Keratinocyte (primary cell): ENCODE measurements around the gene RBM18. TPM values are rescaled to one million over a fixed set of nuclear protein-coding genes. Genes with fewer than 3 reads are reported as not detected.

Source experiments
- DNase-seq: peaks from one replicate; pipeline ENCODE4 v3.0.0-alpha.2; 2011; ENCODE audit warnings: low read depth, missing footprints, low spot score
- FAIRE-seq: peaks from 2 replicates; lab custom pipeline; 2011; peaks lifted over from hg19 to GRCh38; lab: Jason Lieb, UNC
- H2AFZ ChIP-seq: 2 replicates; pipeline ENCODE4 v1.6.0; 2012; ENCODE audit warnings: low read length, control low read depth, inconsistent platforms; ENCODE audit not compliant: control insufficient read depth
- H3K27ac ChIP-seq: 2 replicates; pipeline ENCODE4 v1.5.1; 2011; ENCODE audit warnings: low read length; ENCODE audit not compliant: control insufficient read depth, insufficient read depth
- H3K27me3 ChIP-seq: 3 replicates; pipeline ENCODE4 v1.6.0; 2011; ENCODE audit warnings: low read length; ENCODE audit not compliant: control insufficient read depth, insufficient read depth; ENCODE audit errors: extremely low read depth
- H3K36me3 ChIP-seq, 2 experiments: 2 replicates in 1 of 2; 3 replicates in 1 of 2; pipeline ENCODE4 v1.5.1; 2011; ENCODE audit warnings: low read length in 2 of 2, mild to moderate bottlenecking in 1 of 2; ENCODE audit not compliant: control insufficient read depth in 2 of 2, insufficient read depth in 2 of 2; ENCODE audit errors: extremely low read depth in 1 of 2
- H3K4me1 ChIP-seq: 3 replicates; pipeline ENCODE4 v1.5.1; 2011; ENCODE audit warnings: low read length; ENCODE audit not compliant: control insufficient read depth, insufficient read depth; ENCODE audit errors: extremely low read depth
- H3K4me2 ChIP-seq: 3 replicates; pipeline ENCODE4 v1.6.0; 2011; ENCODE audit warnings: low read depth, low read length; ENCODE audit not compliant: control insufficient read depth, insufficient read depth; ENCODE audit errors: extremely low read depth
- H3K4me3 ChIP-seq, 3 experiments: fragments of 200-600 bp in 1 of 3; sonication (generic) in 1 of 3; 2 replicates in 2 of 3; 3 replicates in 1 of 3; pipeline ENCODE4 v1.5.1; 2011 to 2016; ENCODE audit warnings: low read length in 3 of 3, mild to moderate bottlenecking in 3 of 3, control low read depth in 2 of 3, inconsistent platforms in 1 of 3, low read depth in 1 of 3, mixed read lengths in 1 of 3, mixed run types in 1 of 3, moderate library complexity in 1 of 3; ENCODE audit not compliant: control insufficient read depth in 2 of 3, insufficient read depth in 2 of 3; ENCODE audit errors: extremely low read depth in 1 of 3
- H3K79me2 ChIP-seq: 2 replicates; pipeline ENCODE4 v1.6.0; 2012; ENCODE audit warnings: low read length; ENCODE audit not compliant: control insufficient read depth, insufficient read depth
- H3K9ac ChIP-seq: 3 replicates; pipeline ENCODE4 v1.6.0; 2011; ENCODE audit warnings: low read length; ENCODE audit not compliant: control insufficient read depth, insufficient read depth; ENCODE audit errors: extremely low read depth
- H3K9me1 ChIP-seq: 3 replicates; pipeline ENCODE4 v1.6.0; 2011; ENCODE audit warnings: low read length; ENCODE audit not compliant: control insufficient read depth, insufficient read depth; ENCODE audit errors: extremely low read depth
- H3K9me3 ChIP-seq: 2 replicates; pipeline ENCODE4 v1.5.1; 2012; ENCODE audit warnings: low read depth, low read length; ENCODE audit not compliant: control insufficient read depth
- H4K20me1 ChIP-seq: 3 replicates; pipeline ENCODE4 v1.6.0; 2011; ENCODE audit warnings: low read length; ENCODE audit not compliant: control insufficient read depth, insufficient read depth; ENCODE audit errors: extremely low read depth
- CTCF ChIP-seq, 3 experiments: IDR thresholded peaks in 1 of 3; conservative IDR thresholded peaks in 1 of 3; optimal IDR thresholded peaks in 1 of 3; 2 replicates in 2 of 3; 3 replicates in 1 of 3; pipeline versions ENCODE3 to v1.5.1; 2011; ENCODE audit warnings: low read length in 3 of 3, mild to moderate bottlenecking in 3 of 3, moderate library complexity in 2 of 3, control low read depth in 1 of 3, inconsistent platforms in 1 of 3; ENCODE audit not compliant: insufficient read depth in 2 of 3; ENCODE audit errors: extremely low read depth in 1 of 3
- EZH2 ChIP-seq: IDR thresholded peaks from one replicate; pipeline ENCODE4 v1.6.1; 2012; ENCODE audit warnings: inconsistent platforms, mild to moderate bottlenecking, low read length, moderate library complexity
- dilution Hi-C: fragments of 300-500 bp; cut with MboI; formaldehyde crosslinking; loops from one replicate; pipeline ENCODE4 v1.7.0; 2020; ENCODE audit warnings: low sequenced_read_pairs; ENCODE audit not compliant: extremely low pct_ligation_motif_present
- polyA plus RNA-seq, 5 experiments: library from polyadenylated mRNA; depleted of rRNA in 3 of 5; stranded (reverse) in 3 of 5; stranded (forward) in 1 of 5; unstranded in 1 of 5; fragments of >200 nt; gene quantifications; 1 replicate in 1 of 5; 2 replicates in 3 of 5; 3 replicates in 1 of 5; pipeline versions ENCODE4 v1.2.1 to v1.2.3, GENCODE V29; 2011 to 2012; ENCODE audit warnings: missing spikeins in 2 of 5, low read depth in 1 of 5, low replicate concordance in 1 of 5

The RBM18 gene
- polyA plus RNA-seq, 1 donor (not counting 4 experiments of a cell fraction or from before 2014, with no cell fraction given): 43.4 TPM

GRCh38 chr9:122200960-122201595 lies 63.6 kb downstream of the RBM18 start:
- H3K27ac ChIP-seq: no peak overlapping the region

GRCh38 chr9:122197882-122198281 lies 66.8 kb downstream of the RBM18 start:
- H3K79me2 ChIP-seq: no peaks in the 10 kb centered on the region
- no peaks in the 10 kb centered on the region for H4K20me1 ChIP-seq
- no peaks in the 10 kb centered on the region for H3K9me1 ChIP-seq
- no peak overlapping the region for H3K27ac ChIP-seq
- FAIRE-seq: no peak
- dilution Hi-C loops: no loop called here
- no peaks in the 10 kb centered on the region for H3K36me3 ChIP-seq
- no peak overlapping the region for H2AFZ ChIP-seq
- H3K9me3 ChIP-seq: no peaks in the 10 kb centered on the region
- H3K4me2 ChIP-seq: no peak overlapping the region
- no peak for DNase-seq
- H3K4me1 ChIP-seq: no peaks in the 10 kb centered on the region
- no peak overlapping the region for H3K4me3 ChIP-seq
- TF ChIP-seq CTCF (optimal IDR thresholded peaks at IDR 0.05 in 1 of 3, IDR thresholded peaks at IDR 0.05 in 1 of 3, conservative IDR thresholded peaks at IDR 0.05 in 1 of 3; ENCODE audit: extremely low read depth in 1 of 3, insufficient read depth in 2 of 3, low read length in 3 of 3) (no peak), EZH2 (no peak)
- no peak overlapping the region for H3K9ac ChIP-seq
- peaks cover 15% of the 10 kb centered on the region for H3K27me3 ChIP-seq

More at GRCh38 chr9:122200960-122201595, 63.6 kb downstream of the RBM18 start:
- FAIRE-seq (no peak), DNase-seq (no peak)
- dilution Hi-C loops: no loop called here
- Histone ChIP-seq H3K79me2 (no peaks in the 10 kb centered on the region), H3K4me2 (no peak overlapping the region), H3K4me1 (no peaks in the 10 kb centered on the region), H3K27me3 (peaks cover 16% of the 10 kb centered on the region), H3K9me3 (no peaks in the 10 kb centered on the region), H3K36me3 (no peaks in the 10 kb centered on the region), H4K20me1 (no peaks in the 10 kb centered on the region), H2AFZ (no peak overlapping the region), H3K9me1 (no peaks in the 10 kb centered on the region), H3K4me3 (no peak overlapping the region), H3K9ac (no peak overlapping the region)
- TF ChIP-seq CTCF (optimal IDR thresholded peaks at IDR 0.05 in 1 of 3, IDR thresholded peaks at IDR 0.05 in 1 of 3, conservative IDR thresholded peaks at IDR 0.05 in 1 of 3; ENCODE audit: extremely low read depth in 1 of 3, insufficient read depth in 2 of 3, low read length in 3 of 3) (no peak), EZH2 (no peak)
